ENCODE data around the gene RAB23.

Gene RAB23

DNA sequence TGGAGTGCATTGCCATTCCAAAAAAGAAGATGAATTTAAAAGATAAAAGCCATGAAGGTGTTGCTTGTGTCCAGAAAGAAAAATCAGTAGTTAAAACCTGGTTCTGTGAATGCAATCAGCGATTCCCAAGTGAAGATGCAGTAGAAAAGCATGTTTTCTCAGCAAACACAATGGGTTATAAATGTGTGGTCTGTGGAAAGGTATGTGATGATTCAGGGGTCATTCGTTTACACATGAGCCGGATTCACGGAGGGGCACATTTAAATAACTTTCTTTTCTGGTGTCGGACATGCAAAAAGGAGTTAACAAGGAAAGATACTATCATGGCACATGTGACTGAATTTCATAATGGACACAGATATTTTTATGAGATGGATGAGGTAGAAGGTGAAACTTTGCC is 74.7 kb downstream of the RAB23 start:
- no peak overlapping the region for H3K4me3 ChIP-seq (ENCODE audit: low read depth, low read length)
- TF ChIP-seq, protein P1, sequence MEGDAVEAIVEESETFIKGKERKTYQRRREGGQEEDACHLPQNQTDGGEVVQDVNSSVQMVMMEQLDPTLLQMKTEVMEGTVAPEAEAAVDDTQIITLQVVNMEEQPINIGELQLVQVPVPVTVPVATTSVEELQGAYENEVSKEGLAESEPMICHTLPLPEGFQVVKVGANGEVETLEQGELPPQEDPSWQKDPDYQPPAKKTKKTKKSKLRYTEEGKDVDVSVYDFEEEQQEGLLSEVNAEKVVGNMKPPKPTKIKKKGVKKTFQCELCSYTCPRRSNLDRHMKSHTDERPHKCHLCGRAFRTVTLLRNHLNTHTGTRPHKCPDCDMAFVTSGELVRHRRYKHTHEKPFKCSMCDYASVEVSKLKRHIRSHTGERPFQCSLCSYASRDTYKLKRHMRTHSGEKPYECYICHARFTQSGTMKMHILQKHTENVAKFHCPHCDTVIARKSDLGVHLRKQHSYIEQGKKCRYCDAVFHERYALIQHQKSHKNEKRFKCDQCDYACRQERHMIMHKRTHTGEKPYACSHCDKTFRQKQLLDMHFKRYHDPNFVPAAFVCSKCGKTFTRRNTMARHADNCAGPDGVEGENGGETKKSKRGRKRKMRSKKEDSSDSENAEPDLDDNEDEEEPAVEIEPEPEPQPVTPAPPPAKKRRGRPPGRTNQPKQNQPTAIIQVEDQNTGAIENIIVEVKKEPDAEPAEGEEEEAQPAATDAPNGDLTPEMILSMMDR (IDR thresholded peaks at IDR 0.05; ENCODE audit: low read depth, low read length) = no peak

GRCh38 chr6:57143690-57144089 is 78.4 kb downstream of the RAB23 start:
- no peak overlapping the region for H3K4me3 ChIP-seq (ENCODE audit: low read depth, low read length)
- TF ChIP-seq, protein P1 (IDR thresholded peaks at IDR 0.05; ENCODE audit: low read depth, low read length) = no peak

GRCh38 chr6:57142178-57142525 is 80.0 kb downstream of the RAB23 start:
- TF ChIP-seq, protein P1 (IDR thresholded peaks at IDR 0.05; ENCODE audit: low read depth, low read length) = no peak
- H3K4me3 ChIP-seq (ENCODE audit: low read depth, low read length) = no peak overlapping the region

DNA sequence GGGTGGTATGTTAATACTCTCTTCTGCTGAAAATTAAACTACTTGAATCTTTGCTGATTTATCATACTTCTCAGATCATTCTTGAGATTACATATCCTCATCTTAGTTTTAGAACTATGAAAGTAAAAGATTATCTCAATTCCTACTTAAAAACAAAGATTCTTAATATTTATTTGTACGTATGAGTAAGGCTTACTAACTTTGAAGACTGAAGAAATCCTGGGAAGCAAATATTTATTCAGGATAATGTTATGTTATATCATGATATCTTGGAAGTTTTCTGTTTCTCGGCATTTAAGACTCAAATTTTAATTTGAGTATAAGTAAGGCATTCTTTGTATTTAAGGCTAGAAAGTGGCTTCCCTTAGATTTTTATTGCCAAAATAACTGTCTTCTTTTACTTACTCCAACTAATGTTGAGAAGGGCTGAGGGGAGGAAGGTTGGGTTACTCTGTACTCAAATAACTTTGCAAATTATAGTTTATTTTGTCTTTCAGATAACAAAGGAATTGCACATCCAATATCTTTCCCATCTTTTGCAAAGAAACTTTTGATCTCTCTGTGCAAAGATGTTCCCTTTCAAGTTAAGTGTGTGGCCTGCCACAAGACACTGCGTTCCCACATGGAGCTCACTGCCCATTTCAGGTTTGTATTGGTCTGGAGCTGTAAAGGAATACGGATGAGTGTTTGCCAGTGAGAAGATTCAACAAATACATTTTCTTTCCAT is 80.5 kb downstream of the RAB23 start:
- H3K4me3 ChIP-seq (ENCODE audit: low read depth, low read length) = no peak overlapping the region
- TF ChIP-seq, protein P1 (IDR thresholded peaks at IDR 0.05; ENCODE audit: low read depth, low read length) = no peak

DNA sequence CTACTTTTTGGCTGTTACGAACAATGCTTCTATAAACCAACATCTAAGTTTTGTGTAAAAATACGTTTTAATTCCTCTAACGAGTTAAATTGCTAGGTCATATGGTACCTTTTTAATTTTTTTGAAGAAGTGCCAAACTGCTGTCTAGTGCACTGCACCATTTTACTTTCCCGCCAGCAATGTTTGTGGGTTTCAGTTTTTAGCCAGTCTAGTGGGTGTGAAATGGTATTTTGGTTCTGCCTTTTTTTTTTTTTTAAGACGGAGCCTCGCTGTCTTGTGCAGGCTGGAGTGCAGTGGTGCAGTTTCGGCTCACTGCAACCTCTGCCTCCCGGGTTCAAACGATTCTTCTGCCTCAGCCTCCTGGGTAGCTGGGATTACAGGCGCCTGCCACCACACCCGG is 84.1 kb downstream of the RAB23 start:
- no peak overlapping the region for H3K4me3 ChIP-seq (ENCODE audit: low read depth, low read length)
- TF ChIP-seq, protein P1 (IDR thresholded peaks at IDR 0.05; ENCODE audit: low read depth, low read length) = no peak

GRCh38 chr6:57137350-57137749 is 84.8 kb downstream of the RAB23 start:
- H3K4me3 ChIP-seq (ENCODE audit: low read depth, low read length) = no peak overlapping the region
- TF ChIP-seq, protein P1 (IDR thresholded peaks at IDR 0.05; ENCODE audit: low read depth, low read length) = no peak

All from WI38 (cell line).